HEK293T (cell line): ENCODE measurements around the gene GNG13.

Experiments
- CTCF ChIA-PET: fragments of 350-600 bp; formaldehyde crosslinking; extraction: SDS; loops from one replicate; lab custom pipeline; 2021; ENCODE audit warnings: antibody characterized with exemption, inconsistent platforms; lab: Yijun Ruan, JAX
- POLR2A ChIA-PET: fragments of 350-600 bp; formaldehyde crosslinking; extraction: SDS; loops from one replicate; lab custom pipeline; 2020; ENCODE audit warnings: antibody characterized with exemption, inconsistent platforms; lab: Yijun Ruan, JAX
- DNase-seq: peaks from one replicate; pipeline ENCODE4 v3.0.0; 2012; ENCODE audit warnings: mixed read lengths; ENCODE audit errors: extremely low spot score
- ARNT ChIP-seq: fragments of 450-650 bp; IDR thresholded peaks from 2 replicates; pipeline ENCODE4 v1.6.1; 2017; ENCODE audit warnings: mild to moderate bottlenecking
- BHLHE40 ChIP-seq: fragments of 450-650 bp; IDR thresholded peaks from 2 replicates; pipeline ENCODE4 v1.6.1; 2016; ENCODE audit warnings: mild to moderate bottlenecking, moderate library complexity, borderline replicate concordance
- CTBP1 ChIP-seq: fragments of 450-650 bp; IDR thresholded peaks from 2 replicates; pipeline ENCODE4 v1.6.1; 2016; ENCODE audit warnings: borderline replicate concordance
- ELF4 ChIP-seq: fragments of 450-650 bp; IDR thresholded peaks from 2 replicates; pipeline ENCODE4 v1.6.1; 2017; ENCODE audit warnings: antibody characterized with exemption
- FOXA1 ChIP-seq: fragments of 450-650 bp; IDR thresholded peaks from 2 replicates; pipeline ENCODE4 v1.6.1; 2016; ENCODE audit warnings: mild to moderate bottlenecking
- FOXK2 ChIP-seq: fragments of 450-650 bp; IDR thresholded peaks from 2 replicates; pipeline ENCODE4 v1.6.1; 2016; ENCODE audit warnings: mild to moderate bottlenecking
- FOXM1 ChIP-seq: fragments of 450-650 bp; IDR thresholded peaks from 2 replicates; pipeline ENCODE4 v1.6.1; 2017; ENCODE audit warnings: mild to moderate bottlenecking, borderline replicate concordance
- HDGF ChIP-seq: fragments of 450-650 bp; IDR thresholded peaks from 2 replicates; pipeline ENCODE4 v1.6.1; 2017; ENCODE audit warnings: antibody characterized with exemption, borderline replicate concordance
- L3MBTL2 ChIP-seq: fragments of 450-650 bp; conservative IDR thresholded peaks from 2 replicates; pipeline ENCODE4 v1.6.1; 2016; ENCODE audit warnings: mild to moderate bottlenecking
- LEF1 ChIP-seq: fragments of 450-650 bp; IDR thresholded peaks from 2 replicates; pipeline ENCODE4 v1.6.1; 2017; ENCODE audit warnings: mild to moderate bottlenecking, borderline replicate concordance
- NFRKB ChIP-seq: fragments of 450-650 bp; IDR thresholded peaks from 2 replicates; pipeline ENCODE4 v1.6.1; 2016; ENCODE audit warnings: mild to moderate bottlenecking, moderate library complexity
- PKNOX1 ChIP-seq: fragments of 450-650 bp; IDR thresholded peaks from 2 replicates; pipeline ENCODE4 v1.6.1; 2016
- SP1 ChIP-seq: fragments of 450-650 bp; IDR thresholded peaks from 2 replicates; pipeline ENCODE4 v1.6.1; 2017
- SUZ12 ChIP-seq: fragments of 450-650 bp; IDR thresholded peaks from 2 replicates; pipeline ENCODE4 v1.6.1; 2016; ENCODE audit warnings: mild to moderate bottlenecking
- TARDBP ChIP-seq: fragments of 450-650 bp; IDR thresholded peaks from 2 replicates; pipeline ENCODE4 v1.6.1; 2016
- ZNF384 ChIP-seq: fragments of 450-650 bp; IDR thresholded peaks from 2 replicates; pipeline ENCODE4 v1.6.1; 2016

GNG13 gene

DNA sequence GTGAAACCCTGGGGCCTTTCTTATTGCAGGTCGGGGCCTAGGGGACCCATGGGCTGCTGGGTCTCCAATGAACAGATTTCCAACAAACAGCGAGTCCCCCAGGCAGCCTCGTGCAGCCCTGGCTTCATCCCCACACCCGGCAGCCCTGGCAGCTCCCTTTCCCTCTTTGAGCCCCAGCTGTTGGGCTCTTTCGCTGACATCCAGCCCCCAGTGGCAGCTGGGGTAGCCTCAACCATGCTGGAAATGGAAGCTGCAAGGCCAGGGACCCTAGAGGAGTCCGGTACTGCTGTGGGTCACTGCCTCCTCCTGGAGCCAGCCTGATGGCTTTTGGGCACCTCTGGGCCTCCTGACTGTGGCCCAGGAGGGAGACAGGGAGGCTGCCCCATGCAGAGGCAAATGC lies 18.3 kb downstream of the GNG13 start:
- TF ChIP-seq BHLHE40 = no peak
- no peak for TF ChIP-seq SP1
- no peak for TF ChIP-seq PKNOX1
- TF ChIP-seq NFRKB = no peak
- TF ChIP-seq FOXK2 = no peak
- TF ChIP-seq FOXA1 = no peak
- ChIA-PET POLR2A (interaction anchor here (1.0 to 1.1 kb wide), 2 partner anchors 41 to 61 kb away, joined by 3 to 5 read pairs; partner anchors contain the start of genes ANTKMT and CIAO3), CTCF (no interaction called here)
- no peak for DNase-seq

- DNase-seq = no peak
- POLR2A ChIA-PET = interaction anchor here (1.0 kb wide), 1 partner anchor 61 kb away, joined by 3 read pairs; the partner anchor contains the start of gene ANTKMT
- CTCF ChIA-PET = no interaction called here
- TF ChIP-seq L3MBTL2 (no peak), PKNOX1 (no peak), HDGF (no peak), CTBP1 (no peak), ARNT (no peak), FOXM1 (no peak), TARDBP (no peak), FOXK2 (no peak), LEF1 (no peak), ELF4 (no peak), SP1 (no peak), SUZ12 (no peak), FOXA1 (no peak), ZNF384 (no peak), NFRKB (no peak), BHLHE40 (no peak)
Observed at GRCh38 chr16:781346-782010, 19.1 kb downstream of the GNG13 start.

DNA sequence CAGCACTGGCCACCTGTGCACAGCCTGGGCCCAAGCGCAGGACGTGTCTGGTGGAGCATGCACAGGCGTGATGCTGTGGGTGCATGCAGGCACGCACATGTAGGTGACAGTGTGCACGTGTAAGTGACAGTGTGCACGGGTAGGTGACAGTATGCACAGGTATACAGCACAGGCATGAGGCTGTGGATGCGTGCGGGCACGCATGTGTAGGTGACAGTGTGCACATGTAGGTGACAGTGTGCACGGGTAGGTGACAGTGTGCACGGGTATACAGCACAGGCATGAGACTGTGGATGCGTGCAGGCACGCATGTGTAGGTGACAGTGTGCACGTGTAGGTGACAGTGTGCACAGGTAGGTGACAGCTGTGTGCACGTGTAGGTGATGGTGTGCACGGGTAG lies 20.2 kb downstream of the GNG13 start:
- DNase-seq = no peak
- ChIA-PET CTCF (no interaction called here), POLR2A (no interaction called here)
- no peak for TF ChIP-seq PKNOX1
- TF ChIP-seq BHLHE40 = no peak
- no peak for TF ChIP-seq FOXA1
- TF ChIP-seq CTBP1 = no peak
- no peak for TF ChIP-seq ARNT

DNA sequence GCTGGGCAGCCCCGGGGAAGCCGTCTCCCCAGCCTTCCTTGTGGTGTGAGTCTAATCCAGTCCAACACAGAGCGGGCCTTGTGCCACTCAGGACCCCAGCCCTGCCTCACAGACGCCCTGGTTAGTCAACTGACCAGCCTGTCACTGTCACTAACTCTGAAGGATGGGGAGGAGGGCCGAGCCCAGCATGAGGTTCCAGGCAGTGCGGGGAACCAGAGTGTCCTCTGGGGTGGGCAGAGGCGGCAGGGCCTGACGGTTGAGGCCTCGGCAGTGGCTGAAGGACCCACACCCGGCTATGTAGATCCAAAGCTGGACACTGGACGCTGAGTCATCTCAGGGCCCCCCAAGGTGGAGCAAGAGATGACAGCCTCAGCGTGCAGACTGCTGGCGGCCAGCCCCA lies 21.0 kb downstream of the GNG13 start:
- CTCF ChIA-PET = no interaction called here
- POLR2A ChIA-PET = no interaction called here
- DNase-seq = no peak
- TF ChIP-seq ARNT (no peak), FOXK2 (no peak), SP1 (no peak), NFRKB (no peak), CTBP1 (no peak), PKNOX1 (no peak), ZNF384 (no peak), FOXA1 (no peak), BHLHE40 (no peak), HDGF (no peak)

GRCh38 chr16:778909-779527 lies 21.5 kb downstream of the GNG13 start:
- ChIA-PET POLR2A (interaction anchor here (0.9 kb wide), 1 partner anchor 10 kb away, joined by 4 read pairs; the partner anchor contains the start of genes CHTF18 and RPUSD1), CTCF (no interaction called here)
- TF ChIP-seq TARDBP = peak; percentile 73
- peak; percentile 18; the same call in 1 of the 2 replicates for TF ChIP-seq PKNOX1
- TF ChIP-seq ZNF384 = no peak
- no peak for DNase-seq

GRCh38 chr16:778447-778846 lies 22.1 kb downstream of the GNG13 start:
- DNase-seq = no peak
- TF ChIP-seq ARNT = no peak
- no peak for TF ChIP-seq FOXM1
- TF ChIP-seq PKNOX1 = no peak
- TF ChIP-seq BHLHE40 = no peak
- no peak for TF ChIP-seq FOXK2
- TF ChIP-seq HDGF = no peak
- TF ChIP-seq SUZ12 = no peak
- no peak for TF ChIP-seq L3MBTL2
- ChIA-PET POLR2A (interaction anchor here (0.9 kb wide), 1 partner anchor 10 kb away, joined by 4 read pairs; the partner anchor contains the start of genes CHTF18 and RPUSD1), CTCF (no interaction called here)
